Neural progenitor cell (in vitro differentiated cells): ENCODE measurements around the gene MAPK1. TPM values are rescaled to one million over a fixed set of nuclear protein-coding genes. Genes with fewer than 3 reads are reported as not detected.
"Not testable (repeated sequence)": the region's sequence is repeated elsewhere in the genome, so short reads cannot be mapped to it uniquely, and the experiment has no call there.

Experiments
- DNase-seq: peaks from one replicate; pipeline ENCODE4 v3.0.0-alpha.2; 2016; ENCODE audit warnings: low spot score
- H2AFZ ChIP-seq: fragments of 200-600 bp; sonication (generic); replicated peaks from 2 replicates; pipeline ENCODE4 v1.6.1; 2016; ENCODE audit warnings: antibody characterized with exemption
- H3F3A ChIP-seq: fragments of 200-600 bp; sonication (generic); 2 replicates; pipeline ENCODE4 v1.6.1; 2016; ENCODE audit warnings: antibody characterized with exemption, low read depth
- H3K27ac ChIP-seq: fragments of 200-600 bp; sonication (generic); 2 replicates; pipeline ENCODE4 v1.5.1; 2016; ENCODE audit warnings: mild to moderate bottlenecking
- H3K27me3 ChIP-seq: fragments of 200-600 bp; sonication (generic); 2 replicates; pipeline ENCODE4 v1.6.1; 2016; ENCODE audit warnings: mild to moderate bottlenecking, moderate library complexity
- H3K36me3 ChIP-seq: fragments of 200-600 bp; sonication (generic); 2 replicates; pipeline ENCODE4 v1.5.1; 2016
- H3K4me1 ChIP-seq: fragments of 200-600 bp; sonication (generic); 2 replicates; pipeline ENCODE4 v1.6.1; 2016; ENCODE audit warnings: mixed run types
- H3K4me2 ChIP-seq: fragments of 200-600 bp; sonication (generic); 2 replicates; pipeline ENCODE4 v1.6.1; 2016
- H3K4me3 ChIP-seq: fragments of 200-600 bp; sonication (generic); 2 replicates; pipeline ENCODE4 v1.5.1; 2016
- H3K79me2 ChIP-seq: fragments of 200-600 bp; sonication (generic); 2 replicates; pipeline ENCODE4 v1.6.1; 2016; ENCODE audit warnings: low read depth
- H3K9ac ChIP-seq: fragments of 200-600 bp; sonication (generic); 2 replicates; pipeline ENCODE4 v1.6.1; 2016
- H3K9me3 ChIP-seq: fragments of 200-600 bp; sonication (generic); 2 replicates; pipeline ENCODE4 v1.5.1; 2016; ENCODE audit warnings: low read depth
- H4K20me1 ChIP-seq: fragments of 200-600 bp; sonication (generic); 2 replicates; pipeline ENCODE4 v1.6.1; 2016; ENCODE audit warnings: low read depth
- H3K27ac Mint-ChIP-seq: 3 replicates; pipeline ENCODE4 v1.8.0; 2021; ENCODE audit warnings: mixed read lengths
- H3K27me3 Mint-ChIP-seq: 2 replicates; pipeline ENCODE4 v1.8.0; 2022; ENCODE audit warnings: low read depth, mild to moderate bottlenecking, inconsistent platforms, moderate library complexity, mixed read lengths; ENCODE audit not compliant: insufficient read depth
- H3K36me3 Mint-ChIP-seq: 3 replicates; pipeline ENCODE4 v1.8.0; 2021; ENCODE audit warnings: mixed read lengths
- H3K4me1 Mint-ChIP-seq: 3 replicates; pipeline ENCODE4 v1.8.0; 2021; ENCODE audit warnings: mixed read lengths
- H3K4me3 Mint-ChIP-seq: 3 replicates; pipeline ENCODE4 v1.8.0; 2021; ENCODE audit warnings: mild to moderate bottlenecking, moderate library complexity, mixed read lengths
- H3K9me3 Mint-ChIP-seq: 3 replicates; pipeline ENCODE4 v1.8.0; 2020; ENCODE audit warnings: mixed read lengths
- EZH2 ChIP-seq: fragments of 200-600 bp; sonication (generic); IDR thresholded peaks from 2 replicates; pipeline ENCODE4 v1.6.1; 2017; ENCODE audit warnings: antibody characterized with exemption, mild to moderate bottlenecking, moderate library complexity
- EZH2phosphoT487 ChIP-seq: fragments of 200-600 bp; sonication (generic); IDR thresholded peaks from 2 replicates; pipeline ENCODE4 v1.6.1; 2017; ENCODE audit warnings: antibody characterized with exemption
- total RNA-seq: library from RNA; depleted of rRNA; stranded (reverse); fragments of >200 nt; gene quantifications from 2 replicates; pipeline ENCODE4 v1.2.3, GENCODE V29; 2015; ENCODE audit warnings: low replicate concordance
- TF ChIP-seq, protein P1 (sequence below): fragments of 200-600 bp; sonication (generic); IDR thresholded peaks from 2 replicates; pipeline ENCODE4 v1.5.1; 2017; ENCODE audit warnings: antibody characterized with exemption, mild to moderate bottlenecking

MAPK1 gene
- total RNA-seq, 1 donor from 2014 or later, result 61.4 TPM

- Histone ChIP-seq H3K36me3 (no peaks in the 10 kb centered on the region), H3K27me3 (no peaks in the 10 kb centered on the region), H3K4me1 (no peaks in the 10 kb centered on the region), H2AFZ (no peak overlapping the region), H3K9ac (no peak overlapping the region), H4K20me1 (peaks cover 96% of the 10 kb centered on the region), H3K9me3 (no peaks in the 10 kb centered on the region), H3K4me3 (no peak overlapping the region), H3K27ac (no peak overlapping the region), H3F3A (no peaks in the 10 kb centered on the region), H3K4me2 (no peak overlapping the region), H3K79me2 (peaks cover 100% of the 10 kb centered on the region)
- no peak for DNase-seq
- Mint-ChIP-seq H3K36me3 (peaks cover 11% of the 10 kb centered on the region), H3K27me3 (no peaks in the 10 kb centered on the region), H3K4me1 (peaks cover 5% of the 10 kb centered on the region), H3K27ac (no peak overlapping the region), H3K4me3 (no peak overlapping the region), H3K9me3 (peaks cover 3% of the 10 kb centered on the region)
- TF ChIP-seq EZH2 (no peak), EZH2phosphoT487 (no peak)
- TF ChIP-seq, protein P1, sequence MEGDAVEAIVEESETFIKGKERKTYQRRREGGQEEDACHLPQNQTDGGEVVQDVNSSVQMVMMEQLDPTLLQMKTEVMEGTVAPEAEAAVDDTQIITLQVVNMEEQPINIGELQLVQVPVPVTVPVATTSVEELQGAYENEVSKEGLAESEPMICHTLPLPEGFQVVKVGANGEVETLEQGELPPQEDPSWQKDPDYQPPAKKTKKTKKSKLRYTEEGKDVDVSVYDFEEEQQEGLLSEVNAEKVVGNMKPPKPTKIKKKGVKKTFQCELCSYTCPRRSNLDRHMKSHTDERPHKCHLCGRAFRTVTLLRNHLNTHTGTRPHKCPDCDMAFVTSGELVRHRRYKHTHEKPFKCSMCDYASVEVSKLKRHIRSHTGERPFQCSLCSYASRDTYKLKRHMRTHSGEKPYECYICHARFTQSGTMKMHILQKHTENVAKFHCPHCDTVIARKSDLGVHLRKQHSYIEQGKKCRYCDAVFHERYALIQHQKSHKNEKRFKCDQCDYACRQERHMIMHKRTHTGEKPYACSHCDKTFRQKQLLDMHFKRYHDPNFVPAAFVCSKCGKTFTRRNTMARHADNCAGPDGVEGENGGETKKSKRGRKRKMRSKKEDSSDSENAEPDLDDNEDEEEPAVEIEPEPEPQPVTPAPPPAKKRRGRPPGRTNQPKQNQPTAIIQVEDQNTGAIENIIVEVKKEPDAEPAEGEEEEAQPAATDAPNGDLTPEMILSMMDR, result no peak
Observed at GRCh38 chr22:21827628-21828267, 39.7 kb downstream of the MAPK1 start.

GRCh38 chr22:21826204-21826603 is 41.2 kb downstream of the MAPK1 start:
- H2AFZ ChIP-seq, result no peak overlapping the region
- no peaks in the 10 kb centered on the region for H3K4me1 ChIP-seq
- peaks cover 12% of the 10 kb centered on the region for H3K36me3 Mint-ChIP-seq
- H3K4me2 ChIP-seq, result no peak overlapping the region
- H3K9me3 Mint-ChIP-seq, result peaks cover 5% of the 10 kb centered on the region
- H3K27me3 Mint-ChIP-seq, result no peaks in the 10 kb centered on the region
- peaks cover 2% of the 10 kb centered on the region for H3F3A ChIP-seq
- peaks cover 100% of the 10 kb centered on the region for H3K79me2 ChIP-seq
- H3K27ac Mint-ChIP-seq, result no peak overlapping the region
- H3K4me3 ChIP-seq, result no peak overlapping the region
- no peak for DNase-seq
- no peaks in the 10 kb centered on the region for H3K27me3 ChIP-seq
- H3K4me1 Mint-ChIP-seq, result peaks cover 5% of the 10 kb centered on the region
- no peak overlapping the region for H3K27ac ChIP-seq
- peaks cover 96% of the 10 kb centered on the region for H4K20me1 ChIP-seq
- no peaks in the 10 kb centered on the region for H3K9me3 ChIP-seq
- H3K36me3 ChIP-seq, result no peaks in the 10 kb centered on the region
- no peak overlapping the region for H3K4me3 Mint-ChIP-seq
- no peak overlapping the region for H3K9ac ChIP-seq
- TF ChIP-seq EZH2phosphoT487, result no peak
- no peak for TF ChIP-seq EZH2
- TF ChIP-seq, protein P1, result no peak

GRCh38 chr22:21824962-21825361 is 42.5 kb downstream of the MAPK1 start:
- not testable (repeated sequence) for H3K4me1 ChIP-seq, H3K9me3 ChIP-seq, H2AFZ ChIP-seq, H3K9me3 Mint-ChIP-seq, H3K27me3 Mint-ChIP-seq, H3K9ac ChIP-seq, H3K4me3 Mint-ChIP-seq, H3K4me3 ChIP-seq, H3K27me3 ChIP-seq, H3K4me1 Mint-ChIP-seq, H3K4me2 ChIP-seq, H3K27ac ChIP-seq, H3K27ac Mint-ChIP-seq, H3K36me3 ChIP-seq, DNase-seq, H3F3A ChIP-seq
- H4K20me1 ChIP-seq, result peaks cover 92% of the 10 kb centered on the region
- H3K79me2 ChIP-seq, result peaks cover 100% of the 10 kb centered on the region
- peaks cover 12% of the 10 kb centered on the region for H3K36me3 Mint-ChIP-seq

GRCh38 chr22:21824445-21824912 is 43.0 kb downstream of the MAPK1 start:
- Histone ChIP-seq H3F3A (peaks cover 5% of the 10 kb centered on the region), H3K4me3 (no peak overlapping the region), H3K27me3 (no peaks in the 10 kb centered on the region), H3K27ac (no peak overlapping the region), H3K9me3 (no peaks in the 10 kb centered on the region), H3K4me1 (peaks cover 2% of the 10 kb centered on the region), H3K36me3 (no peaks in the 10 kb centered on the region), H3K9ac (no peak overlapping the region), H2AFZ (no peak overlapping the region), H3K4me2 (no peak overlapping the region), H4K20me1 (peaks cover 92% of the 10 kb centered on the region), H3K79me2 (peaks cover 100% of the 10 kb centered on the region)
- peaks cover 5% of the 10 kb centered on the region for H3K4me1 Mint-ChIP-seq
- TF ChIP-seq EZH2 (no peak), EZH2phosphoT487 (no peak)
- TF ChIP-seq, protein P1, result no peak
- no peaks in the 10 kb centered on the region for H3K27me3 Mint-ChIP-seq
- no peak for DNase-seq
- no peak overlapping the region for H3K27ac Mint-ChIP-seq
- H3K36me3 Mint-ChIP-seq, result peaks cover 12% of the 10 kb centered on the region
- peaks cover 5% of the 10 kb centered on the region for H3K9me3 Mint-ChIP-seq
- no peak overlapping the region for H3K4me3 Mint-ChIP-seq
